GM19455 (cell line): ENCODE data around the gene GPN3.
"Not testable (repeated sequence)": the region's sequence is repeated elsewhere in the genome, so short reads cannot be mapped to it uniquely, and the experiment has no call there.

Experiments
- ATAC-seq: cut with Tn5 transposase; IDR thresholded peaks from one replicate; pipeline ENCODE4 v1.9.1; 2021; ENCODE audit not compliant: unreplicated experiment

The GPN3 gene

DNA sequence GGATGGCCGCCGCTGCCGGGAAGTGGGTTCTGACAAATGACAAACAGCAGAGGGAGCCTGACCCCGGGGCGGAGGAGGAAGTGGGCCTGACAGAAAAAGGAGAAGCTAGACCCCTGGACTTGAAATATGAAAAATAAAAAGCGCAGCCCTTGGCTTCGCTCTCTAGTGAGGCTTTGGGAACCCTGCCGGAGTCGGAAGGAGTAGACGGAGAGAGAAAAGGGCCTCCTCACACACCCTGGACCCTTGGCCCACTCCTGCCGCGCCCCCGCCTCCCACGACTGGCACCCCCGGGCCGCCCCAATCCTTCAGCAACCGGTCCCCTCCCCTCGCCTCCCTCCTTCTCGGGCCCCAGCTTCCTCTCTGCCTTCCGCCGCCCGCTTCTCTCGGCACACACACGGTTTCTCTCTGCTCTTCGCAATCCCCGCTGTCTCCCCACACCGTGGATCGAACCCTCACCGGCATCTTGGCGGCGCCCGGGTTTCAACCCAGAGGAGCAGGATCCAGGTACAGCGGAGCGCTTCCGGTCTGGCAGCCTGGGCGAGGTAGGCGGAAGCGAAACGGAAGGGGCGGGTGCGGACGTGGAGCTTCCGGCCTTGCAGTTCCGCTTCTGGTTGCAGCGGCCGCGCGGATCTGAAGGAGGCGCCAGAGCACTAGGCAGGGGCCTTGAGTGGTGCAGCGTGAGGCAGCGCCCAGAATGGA, 18.1 kb downstream of the GPN3 start, which contains the start of gene ARPC3:
Gene ARPC3 (minus strand): TSS at position 539 of the 699 bp plus-strand sequence. CDS start 77 bp downstream, at position 462.
- peak; percentile 94 for ATAC-seq

DNA sequence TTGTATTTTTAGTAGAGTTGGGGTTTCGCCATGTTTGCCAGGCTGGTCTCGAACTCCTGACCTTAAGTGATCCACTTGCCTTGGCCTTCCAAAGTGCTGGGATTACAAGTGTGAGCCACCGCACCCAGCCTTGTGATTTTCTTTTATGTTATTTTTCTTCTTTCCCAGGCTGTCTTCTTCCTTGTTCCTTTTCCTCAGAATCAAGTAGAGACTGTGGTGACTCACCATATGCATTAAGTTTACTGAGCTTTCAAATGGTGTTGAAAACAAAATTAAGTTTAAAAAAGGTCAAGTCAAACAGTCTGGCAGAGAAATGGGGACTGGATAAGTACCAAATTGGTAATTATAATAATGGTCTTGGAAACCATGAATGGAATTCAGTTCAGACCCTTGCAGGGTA, 23.6 kb downstream of the GPN3 start:
- no peak for ATAC-seq

DNA sequence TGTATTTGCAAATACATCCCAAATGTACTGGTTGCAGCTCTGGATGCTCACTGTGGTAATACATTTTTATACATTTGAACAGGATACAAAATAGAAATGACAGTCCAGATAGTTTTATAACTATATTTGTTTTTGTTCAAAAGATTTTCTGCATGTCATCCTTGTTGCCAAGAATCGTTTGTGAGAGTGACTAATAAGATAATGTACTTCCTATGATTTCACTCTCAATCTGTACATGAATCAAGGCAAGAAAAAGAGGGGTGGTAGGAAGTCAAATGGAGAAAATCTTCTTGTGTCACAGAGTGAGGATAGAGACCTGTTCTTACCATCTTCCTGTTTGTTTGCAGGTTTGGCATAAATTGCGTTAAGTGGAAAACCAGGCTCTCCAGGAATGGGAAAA, 31.8 kb downstream of the GPN3 start:
- ATAC-seq = no peak

DNA sequence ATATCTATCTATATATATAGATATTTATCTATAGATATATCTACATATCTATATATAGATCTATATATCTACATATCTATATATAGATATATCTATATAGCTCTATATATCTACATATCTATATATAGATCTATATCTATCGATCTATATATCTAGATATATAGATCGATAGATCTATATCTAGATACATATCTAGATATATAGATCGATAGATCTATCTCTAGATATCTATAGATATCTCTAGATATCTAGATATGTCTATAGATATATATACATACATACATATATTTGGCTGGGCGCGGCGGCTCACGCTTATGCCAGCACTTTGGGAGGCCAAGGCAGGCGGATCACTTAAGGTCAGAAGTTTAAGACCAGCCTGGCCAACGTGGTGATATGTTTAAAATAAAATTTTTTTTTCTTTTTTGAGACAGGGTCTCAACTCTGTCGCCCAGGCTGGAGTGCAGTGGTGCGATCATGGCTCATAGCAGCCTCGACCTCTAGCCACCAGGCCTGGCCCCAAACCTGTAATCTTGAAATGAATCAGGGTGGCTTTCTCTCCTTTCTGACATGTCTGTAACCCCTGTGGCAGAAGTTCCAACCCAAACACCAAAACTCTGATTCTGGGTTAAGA, 36.0 kb downstream of the GPN3 start:
- ATAC-seq = no peak

DNA sequence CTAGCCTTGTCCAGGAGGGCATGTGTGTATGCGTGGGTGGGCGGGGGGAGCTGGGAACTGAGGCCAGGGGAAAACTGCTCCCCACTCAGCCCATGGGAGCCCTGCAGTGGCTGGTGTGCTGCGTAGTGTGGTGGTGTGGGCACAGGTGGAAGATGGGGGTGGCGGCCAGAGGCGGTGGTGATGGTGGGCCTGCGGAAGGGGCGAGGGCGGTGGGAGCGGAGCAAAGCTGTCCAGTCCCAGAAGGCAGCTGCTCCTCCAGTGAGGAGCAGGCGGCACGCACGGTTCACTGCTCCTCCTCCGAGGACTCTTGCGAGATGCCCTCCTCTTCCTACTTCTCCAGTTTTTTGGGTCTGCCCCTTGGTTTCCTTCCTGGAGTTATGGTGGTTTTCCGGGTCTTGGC, 38.4 kb downstream of the GPN3 start:
- not testable (repeated sequence) for ATAC-seq

DNA sequence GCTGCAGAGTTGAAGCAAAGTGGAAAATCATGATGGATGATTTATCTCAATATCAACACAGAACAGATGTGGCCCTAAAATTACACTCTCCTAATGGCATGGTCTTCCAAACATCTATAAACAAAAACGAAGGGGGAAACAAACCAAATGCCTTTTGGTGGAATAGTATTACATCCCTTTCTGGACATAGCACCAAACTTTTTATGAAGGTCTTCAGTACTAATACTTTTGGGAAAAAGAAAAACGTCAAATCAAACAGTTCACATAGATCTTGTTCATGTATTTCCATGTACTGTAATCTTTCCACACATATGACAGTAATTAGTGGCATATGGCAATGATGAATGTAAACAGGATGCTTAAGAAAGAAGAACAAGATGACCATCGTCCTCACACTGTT, 41.7 kb downstream of the GPN3 start:
- ATAC-seq = no peak

DNA sequence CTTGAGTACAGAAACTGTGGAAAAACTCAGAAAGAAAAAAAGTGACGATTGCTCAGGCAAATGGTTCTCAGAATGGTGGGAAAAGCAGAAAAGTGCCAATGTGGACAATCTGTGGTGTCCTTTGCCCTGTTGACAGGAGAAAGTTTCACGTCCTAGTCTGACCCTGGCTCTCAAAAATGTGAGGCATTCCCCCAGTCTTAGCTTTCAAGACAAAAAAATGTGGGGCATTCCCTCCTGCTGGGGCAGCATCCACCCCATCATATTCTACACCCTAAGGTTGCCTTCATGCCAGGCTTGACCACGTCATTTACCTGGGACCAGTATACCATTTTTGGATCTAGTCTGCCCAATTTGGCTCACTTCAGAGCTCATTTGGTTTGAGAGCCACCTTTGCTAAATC, 43.8 kb downstream of the GPN3 start:
- no peak for ATAC-seq

DNA sequence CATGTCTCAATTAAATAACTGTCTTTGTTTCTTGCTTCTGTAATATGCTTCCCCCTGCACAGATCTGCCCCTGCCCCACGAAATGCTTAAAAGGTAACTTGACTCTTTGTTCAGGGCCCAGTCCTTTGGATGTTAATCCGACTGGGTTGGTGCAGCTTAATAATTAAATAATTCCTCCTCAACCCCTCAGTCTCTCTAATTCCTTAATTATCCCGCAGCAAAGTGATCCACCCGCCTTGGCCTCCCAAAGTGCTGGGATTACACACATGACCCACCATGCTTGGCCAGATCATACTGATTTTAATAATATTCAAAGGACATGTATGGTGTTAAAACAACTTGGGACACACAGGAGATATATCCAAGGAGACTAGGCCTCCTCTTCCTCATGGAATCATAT, 46.4 kb downstream of the GPN3 start:
- no peak for ATAC-seq

DNA sequence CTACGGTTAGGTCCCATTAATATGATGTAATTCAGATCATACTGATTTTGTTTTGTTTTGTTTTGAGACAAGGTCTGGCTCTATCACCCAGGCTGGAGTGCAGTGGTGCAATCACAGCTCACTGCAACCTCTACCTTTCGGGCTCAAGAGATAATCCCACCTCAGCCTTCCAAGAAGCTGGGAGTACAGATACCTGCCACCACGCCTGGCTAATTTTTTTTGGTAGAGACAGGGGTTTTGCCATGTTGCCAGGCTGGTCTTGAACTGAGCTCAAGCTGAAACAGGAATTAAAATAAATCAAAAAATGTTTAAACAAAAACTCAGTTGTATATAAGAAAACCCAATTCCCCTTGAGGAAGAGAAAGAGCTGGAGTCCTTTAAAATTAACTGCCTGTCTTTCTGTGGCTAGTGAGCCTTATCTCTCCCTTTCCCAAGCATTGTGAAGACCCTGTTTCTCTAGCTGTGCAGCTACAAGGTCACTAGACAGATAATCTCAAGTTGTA, 46.8 kb downstream of the GPN3 start:
- no peak for ATAC-seq

DNA sequence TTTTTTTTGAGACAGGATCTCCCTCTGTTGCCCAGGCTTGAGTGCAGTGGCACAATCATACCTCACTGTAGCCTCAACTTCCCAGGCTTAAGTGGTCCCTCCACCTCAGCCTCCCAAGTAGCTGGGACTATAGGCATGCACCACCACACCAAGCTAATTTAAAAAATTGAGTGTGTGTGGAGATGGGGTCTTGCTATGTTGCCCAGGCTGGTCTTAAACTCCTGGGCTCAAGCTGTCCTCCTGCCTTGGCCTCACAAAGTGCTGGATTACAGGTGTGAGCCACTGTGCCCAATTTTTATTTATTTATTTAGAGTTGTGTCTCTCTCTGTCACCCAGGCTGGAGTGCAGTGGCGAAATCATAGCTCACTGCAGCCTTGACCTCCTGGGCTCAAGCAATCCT, 47.4 kb downstream of the GPN3 start:
- ATAC-seq = not testable (repeated sequence)

DNA sequence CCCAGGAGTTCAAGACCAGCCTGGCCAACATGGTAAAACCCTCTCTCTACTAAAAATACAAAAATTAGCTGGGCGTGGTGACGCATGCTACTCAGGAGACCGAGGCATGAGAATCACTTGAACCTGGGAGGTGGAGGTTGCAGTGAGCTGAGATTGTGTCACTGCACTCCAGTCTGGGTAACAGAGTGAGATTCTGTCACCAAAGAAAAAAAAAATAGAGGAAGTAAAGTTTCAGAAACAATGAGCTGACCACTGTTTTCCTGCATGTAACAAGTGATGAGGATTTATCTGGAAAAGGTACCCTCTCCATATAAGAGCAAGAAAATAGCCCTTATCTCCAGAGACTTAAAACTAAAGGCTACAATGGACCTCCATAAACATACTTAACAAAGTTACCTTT, 50.9 kb downstream of the GPN3 start:
- ATAC-seq = not testable (repeated sequence)

DNA sequence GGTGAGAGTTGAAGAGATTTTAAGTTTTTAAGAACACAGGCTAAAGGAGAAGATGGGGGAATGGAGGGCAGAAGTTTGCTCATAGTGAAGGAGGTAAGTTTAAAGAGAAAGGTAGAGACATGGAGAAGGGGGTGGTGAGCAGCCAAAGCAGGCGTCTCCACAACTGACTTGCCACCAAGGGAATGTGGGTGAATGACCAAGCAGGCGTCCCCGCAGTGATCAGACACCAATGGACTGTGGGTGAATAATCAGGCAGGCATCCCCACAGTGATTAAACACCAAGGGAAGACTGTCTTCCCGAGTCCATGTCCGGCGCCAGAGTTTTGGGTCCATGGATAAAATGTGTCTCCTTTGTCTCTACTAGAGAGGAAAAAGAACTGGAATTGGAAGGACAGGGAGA, 58.0 kb downstream of the GPN3 start:
- ATAC-seq = not testable (repeated sequence)

DNA sequence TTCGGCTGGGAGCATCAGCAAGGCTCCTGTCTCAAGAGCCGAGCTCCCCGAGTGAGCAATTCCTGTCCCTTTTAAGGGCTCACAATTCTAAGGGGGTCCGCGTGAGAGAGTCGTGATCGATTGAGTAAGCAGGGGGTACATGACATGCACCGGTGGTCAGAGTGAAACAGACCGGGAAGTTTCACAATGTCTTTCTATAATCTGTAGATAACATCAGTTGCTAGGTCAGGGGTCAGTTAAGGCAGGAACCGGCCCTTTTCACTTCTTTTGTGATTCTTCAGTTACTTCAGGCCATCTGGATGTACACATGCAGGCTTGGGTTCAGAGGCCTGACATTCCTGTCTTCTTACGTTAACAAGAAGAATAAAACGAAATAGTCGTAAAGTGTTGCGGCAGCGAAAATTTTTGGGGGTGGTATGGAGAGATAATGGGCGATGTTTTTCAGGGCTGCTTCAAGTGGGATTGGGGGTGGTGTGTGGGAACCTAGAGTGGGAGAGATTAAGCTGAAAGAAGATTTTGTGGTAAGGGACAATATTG, 62.9 kb downstream of the GPN3 start:
- ATAC-seq = not testable (repeated sequence)

DNA sequence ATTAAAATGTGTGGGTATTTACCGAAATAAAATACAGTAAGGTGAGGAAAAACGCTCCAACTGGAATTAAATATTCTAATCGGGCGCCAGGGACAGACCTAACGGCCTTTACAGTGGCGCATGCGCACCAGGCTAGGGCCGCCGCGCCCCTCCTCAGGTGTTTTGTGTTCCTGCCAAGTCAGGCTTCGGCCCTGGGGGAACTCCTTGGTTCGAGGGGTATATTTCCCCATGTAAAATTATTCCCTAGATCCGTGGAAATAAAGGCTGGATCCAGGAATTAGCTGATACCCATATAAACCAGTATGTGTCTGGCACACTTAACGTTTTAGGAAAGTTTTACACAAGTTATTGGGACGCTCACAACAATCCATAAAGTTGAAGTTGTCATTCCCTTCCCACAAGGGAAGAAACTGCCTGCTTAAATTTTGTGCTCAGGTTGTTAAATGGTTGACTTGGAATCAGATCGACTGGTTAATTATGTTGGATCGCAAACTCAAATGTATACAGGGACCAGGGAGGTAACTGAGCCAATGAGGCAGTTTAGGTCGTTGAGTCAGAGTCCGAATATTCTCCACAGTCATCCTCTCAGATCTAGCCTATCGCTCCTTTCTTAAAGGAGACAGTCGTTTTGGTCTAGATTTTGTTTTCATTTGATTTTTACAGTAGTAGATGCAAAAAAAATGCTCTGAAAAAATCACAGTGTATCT, 63.9 kb downstream of the GPN3 start:
- no peak for ATAC-seq

DNA sequence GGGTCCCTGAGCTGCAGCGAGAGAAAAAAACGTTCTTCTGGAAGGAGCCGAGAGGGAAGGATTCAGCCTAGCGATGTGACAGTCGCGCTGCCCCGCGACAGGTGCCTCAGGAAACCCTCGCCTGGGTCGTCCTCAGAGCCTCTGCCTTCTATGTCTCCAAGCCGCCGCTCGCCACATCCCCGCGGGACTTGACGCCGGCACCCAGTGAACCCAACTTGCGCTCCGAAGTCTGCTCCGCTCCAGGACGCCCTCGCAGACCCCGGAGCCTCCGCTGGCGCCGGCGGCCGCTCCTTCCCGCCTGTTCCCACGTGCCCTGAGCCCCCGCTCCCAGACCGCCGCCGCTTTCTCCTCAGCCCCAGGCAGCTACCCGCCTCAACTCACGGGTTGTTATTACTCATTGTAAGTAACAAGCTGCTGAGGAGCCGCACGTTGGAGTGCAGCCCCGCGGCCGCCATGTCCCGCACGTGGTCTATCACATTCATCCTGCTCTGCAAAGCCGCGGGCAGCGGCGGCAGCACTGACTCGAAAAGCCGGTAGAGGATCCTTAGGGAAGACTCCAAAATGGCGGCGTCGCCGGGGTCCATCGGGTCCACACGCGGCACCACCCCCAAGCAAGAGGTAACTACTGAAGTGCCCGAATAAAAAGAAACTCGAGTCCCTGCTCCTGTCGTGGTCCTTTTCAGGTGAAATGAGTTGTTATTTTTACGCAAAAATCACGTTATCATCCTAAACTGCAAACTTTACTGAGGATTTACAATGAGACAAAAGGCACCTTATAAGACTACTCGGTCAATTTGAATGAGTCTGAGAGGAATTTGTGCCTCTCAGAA, 64.7 kb downstream of the GPN3 start, which contains the start of gene ANAPC7:
Gene ANAPC7 (minus strand): TSS at position 563 of the 830 bp plus-strand sequence. CDS start 81 bp downstream, at position 482.
- ATAC-seq = no peak
